WERI-Rb-1 (cell line): ENCODE data around the gene B3GNT8.

Experiments used
- DNase-seq: peaks from one replicate; pipeline ENCODE4 v3.0.0-alpha.2; 2020
- H3K27ac ChIP-seq: fragments of 250-450 bp; sonication (Bioruptor Pico); 2 replicates; pipeline ENCODE4 v1.5.1; 2020; ENCODE audit warnings: mild to moderate bottlenecking, moderate library complexity
- H3K27me3 ChIP-seq: fragments of 250-450 bp; sonication (Bioruptor Pico); 2 replicates; pipeline ENCODE4 v1.5.1; 2021; ENCODE audit warnings: mild to moderate bottlenecking, low read depth, moderate library complexity; ENCODE audit not compliant: insufficient read depth, severe bottlenecking
- H3K36me3 ChIP-seq: fragments of 250-450 bp; sonication (Bioruptor Pico); 2 replicates; pipeline ENCODE4 v1.5.1; 2020; ENCODE audit warnings: mild to moderate bottlenecking, moderate library complexity
- H3K4me3 ChIP-seq: 2 replicates; pipeline ENCODE4 v1.5.1; 2011; ENCODE audit warnings: low read depth, mild to moderate bottlenecking, control low read depth, low read length
- H3K9me3 ChIP-seq: fragments of 250-450 bp; sonication (Bioruptor Pico); 2 replicates; pipeline ENCODE4 v1.5.1; 2021; ENCODE audit warnings: mild to moderate bottlenecking, moderate library complexity; ENCODE audit not compliant: severe bottlenecking
- CTCF ChIP-seq: IDR thresholded peaks from 2 replicates; pipeline ENCODE4 v1.5.1; 2011; ENCODE audit warnings: low read depth, mild to moderate bottlenecking, control low read depth, inconsistent platforms, low read length

B3GNT8 gene

DNA sequence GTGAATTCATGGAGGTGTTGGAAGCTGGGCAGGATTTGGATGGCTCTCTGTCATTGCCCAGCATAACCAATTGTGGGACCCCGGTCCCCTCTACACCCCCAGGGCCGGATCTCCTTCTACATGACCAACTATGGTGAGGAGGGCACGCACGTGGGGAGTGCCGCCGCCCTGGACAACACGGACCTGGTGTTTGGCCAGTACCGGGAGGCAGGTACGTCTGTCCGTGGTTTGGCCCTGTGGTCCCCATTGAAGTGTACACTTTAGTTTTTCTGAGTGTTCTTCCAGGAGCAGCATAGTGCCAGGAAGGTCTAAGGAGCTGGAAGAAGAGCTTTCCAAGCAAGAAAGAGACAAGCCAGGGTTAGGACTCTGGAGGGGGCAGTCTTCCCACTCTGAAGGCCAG, 13.2 kb downstream of the B3GNT8 start:
- Histone ChIP-seq H3K36me3 (peaks cover 2% of the 10 kb centered on the region; the same call in 1 of the 2 replicates), H3K27ac (no peak overlapping the region), H3K9me3 (no peaks in the 10 kb centered on the region), H3K27me3 (no peaks in the 10 kb centered on the region), H3K4me3 (no peak overlapping the region)
- TF ChIP-seq CTCF = no peak
- DNase-seq = no peak

DNA sequence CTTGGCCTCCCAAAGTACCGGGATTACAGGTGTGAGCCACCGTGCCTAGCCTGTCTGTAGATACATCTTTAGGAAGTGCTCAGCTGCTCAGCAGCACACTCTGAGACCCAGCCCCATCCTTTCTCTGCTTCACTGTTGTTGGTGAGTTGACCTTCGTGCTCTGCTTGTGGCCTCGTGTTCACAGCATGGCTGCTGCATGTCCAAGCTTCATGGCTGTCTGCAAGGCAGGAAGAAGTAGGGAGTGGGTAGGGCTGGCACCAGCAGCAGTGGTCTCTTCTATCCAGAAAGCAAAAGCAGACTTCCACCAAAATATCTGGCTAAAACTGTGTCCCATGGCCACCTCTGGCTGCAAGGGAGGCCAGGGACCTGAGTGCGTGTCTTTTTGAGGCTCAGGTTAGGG, 14.2 kb downstream of the B3GNT8 start:
- H3K36me3 ChIP-seq = no peaks in the 10 kb centered on the region

GRCh38 chr19:41411968-41412265, 15.3 kb downstream of the B3GNT8 start:
- H3K9me3 ChIP-seq = no peaks in the 10 kb centered on the region
- no peaks in the 10 kb centered on the region for H3K27me3 ChIP-seq
- H3K4me3 ChIP-seq = no peak overlapping the region
- no peaks in the 10 kb centered on the region for H3K36me3 ChIP-seq
- TF ChIP-seq CTCF = no peak
- no peak for DNase-seq
- H3K27ac ChIP-seq = no peak overlapping the region

More for the DNA sequence above, 14.2 kb downstream of the B3GNT8 start:
- no peak overlapping the region for H3K27ac ChIP-seq
- no peak overlapping the region for H3K4me3 ChIP-seq
- no peak for TF ChIP-seq CTCF
- no peak for DNase-seq
- no peaks in the 10 kb centered on the region for H3K9me3 ChIP-seq
- H3K27me3 ChIP-seq = no peaks in the 10 kb centered on the region

GRCh38 chr19:41411100-41411967, 15.8 kb downstream of the B3GNT8 start:
- no peak overlapping the region for H3K4me3 ChIP-seq
- H3K27me3 ChIP-seq = no peaks in the 10 kb centered on the region
- DNase-seq = no peak
- no peaks in the 10 kb centered on the region for H3K9me3 ChIP-seq
- TF ChIP-seq CTCF = no peak
- no peaks in the 10 kb centered on the region for H3K36me3 ChIP-seq
- H3K27ac ChIP-seq = no peak overlapping the region

DNA sequence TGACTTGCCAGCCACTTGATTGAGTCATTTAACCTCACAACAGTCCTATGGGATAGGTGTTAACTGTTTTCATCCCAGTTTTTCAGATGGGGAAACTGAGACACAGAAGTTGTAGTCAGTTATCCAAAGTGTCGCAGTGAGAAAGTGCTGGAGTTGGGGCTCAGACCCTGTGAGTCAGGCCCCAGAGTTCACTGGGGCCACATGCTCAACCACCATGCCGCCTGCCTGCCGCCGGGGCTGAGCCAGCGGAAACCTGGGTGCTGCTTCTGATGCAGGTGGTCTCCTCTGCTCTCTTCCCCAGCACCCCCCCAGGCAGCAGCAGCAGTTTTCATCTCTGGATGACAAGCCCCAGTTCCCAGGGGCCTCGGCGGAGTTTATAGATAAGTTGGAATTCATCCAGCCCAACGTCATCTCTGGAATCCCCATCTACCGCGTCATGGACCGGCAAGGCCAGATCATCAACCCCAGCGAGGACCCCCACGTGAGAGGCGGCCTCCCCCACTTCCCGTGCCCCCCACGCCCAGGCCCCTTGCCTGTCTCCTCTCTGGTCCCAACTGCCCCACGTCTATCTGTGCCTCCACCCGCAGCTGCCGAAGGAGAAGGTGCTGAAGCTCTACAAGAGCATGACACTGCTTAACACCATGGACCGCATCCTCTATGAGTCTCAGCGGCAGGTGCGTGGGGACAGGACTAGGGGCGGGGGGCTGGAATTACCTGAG, 16.7 kb downstream of the B3GNT8 start:
- H3K4me3 ChIP-seq = no peak overlapping the region

More for the DNA sequence above, 16.7 kb downstream of the B3GNT8 start:
- no peak for TF ChIP-seq CTCF
- Histone ChIP-seq H3K27ac (no peak overlapping the region), H3K9me3 (no peaks in the 10 kb centered on the region), H3K27me3 (no peaks in the 10 kb centered on the region), H3K36me3 (no peaks in the 10 kb centered on the region)
- no peak for DNase-seq
